ACC112 (cell line): ENCODE measurements around the gene MED7.
A peak's percentile ranks its signal among the peaks of the same experiment; 100 is the strongest.

ENCODE experiments used
- H2AFZ ChIP-seq: fragments of 200-600 bp; sonication (generic); one replicate; pipeline ENCODE4 v1.6.0; 2017; ENCODE audit warnings: antibody characterized with exemption, low read length; ENCODE audit not compliant: unreplicated experiment
- H3K27ac ChIP-seq: fragments of 200-600 bp; sonication (generic); 2 replicates; pipeline ENCODE4 v1.5.1; 2014; ENCODE audit warnings: low read depth, mild to moderate bottlenecking, antibody characterized with exemption, low read length, moderate library complexity
- H3K27me3 ChIP-seq: fragments of 200-600 bp; sonication (generic); 2 replicates; pipeline ENCODE4 v1.6.1; 2014; ENCODE audit warnings: mild to moderate bottlenecking, antibody characterized with exemption, low read length, moderate library complexity, mixed read lengths; ENCODE audit not compliant: insufficient read depth
- H3K36me3 ChIP-seq: fragments of 200-600 bp; sonication (generic); 2 replicates; pipeline ENCODE4 v1.6.1; 2016; ENCODE audit warnings: mild to moderate bottlenecking, antibody characterized with exemption, low read length, moderate library complexity, mixed read lengths; ENCODE audit not compliant: insufficient read depth
- H3K4me1 ChIP-seq: fragments of 200-600 bp; sonication (generic); one replicate; pipeline ENCODE4 v1.6.1; 2016; ENCODE audit warnings: low read length, mixed read lengths; ENCODE audit not compliant: insufficient read depth, unreplicated experiment, control insufficient read depth
- H3K4me3 ChIP-seq: fragments of 200-600 bp; sonication (generic); 2 replicates; pipeline ENCODE4 v1.5.1; 2014; ENCODE audit warnings: mild to moderate bottlenecking, low read depth, low read length
- H3K79me2 ChIP-seq: fragments of 200-600 bp; sonication (generic); one replicate; pipeline ENCODE4 v1.6.0; 2016; ENCODE audit warnings: low read length; ENCODE audit not compliant: control insufficient read depth, unreplicated experiment, insufficient read depth

The MED7 gene

DNA sequence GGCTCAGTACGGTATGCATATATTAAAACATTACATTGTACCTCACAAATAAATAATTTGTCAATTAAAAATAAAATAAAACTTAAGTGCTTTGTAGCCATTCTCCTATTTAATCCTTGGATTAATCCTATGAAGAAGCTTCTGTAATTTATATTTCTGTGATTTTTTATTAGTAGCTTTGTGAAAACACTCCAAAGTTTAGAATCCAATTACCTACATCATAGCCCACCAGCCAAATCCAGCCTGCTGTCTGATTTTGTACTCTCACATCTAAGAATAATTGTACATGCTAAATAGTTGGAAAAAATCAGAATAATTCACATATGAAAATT is 10.4 kb downstream of the MED7 start:
- Histone ChIP-seq H3K4me1 (no peaks in the 10 kb centered on the region), H3K27ac (no peak overlapping the region), H2AFZ (no peak overlapping the region), H3K36me3 (no peaks in the 10 kb centered on the region), H3K79me2 (no peaks in the 10 kb centered on the region), H3K27me3 (no peaks in the 10 kb centered on the region), H3K4me3 (no peak overlapping the region)

DNA sequence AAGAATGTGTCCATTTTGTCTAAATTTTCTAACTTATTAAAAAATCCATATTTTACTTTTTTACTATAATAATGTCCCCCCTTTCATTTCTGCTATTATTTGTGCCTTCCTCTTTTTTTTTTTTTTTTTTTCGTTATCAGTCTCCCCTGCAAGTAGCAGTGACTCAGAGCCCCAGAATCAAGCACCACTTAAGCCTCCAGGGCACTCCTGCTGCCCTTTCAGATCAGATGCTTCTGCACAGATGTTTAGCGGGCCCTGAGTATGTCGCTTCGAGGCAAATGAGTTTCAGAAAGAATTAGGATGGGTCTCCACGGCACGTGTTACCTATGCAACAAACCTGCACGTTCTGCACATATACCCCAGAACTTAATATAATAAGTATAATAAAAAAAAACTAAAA is 11.7 kb downstream of the MED7 start:
- no peaks in the 10 kb centered on the region for H3K36me3 ChIP-seq
- H3K27ac ChIP-seq = no peak overlapping the region
- no peaks in the 10 kb centered on the region for H3K79me2 ChIP-seq
- H3K4me1 ChIP-seq = no peaks in the 10 kb centered on the region
- H3K4me3 ChIP-seq = no peak overlapping the region
- H2AFZ ChIP-seq = no peak overlapping the region
- no peaks in the 10 kb centered on the region for H3K27me3 ChIP-seq

DNA sequence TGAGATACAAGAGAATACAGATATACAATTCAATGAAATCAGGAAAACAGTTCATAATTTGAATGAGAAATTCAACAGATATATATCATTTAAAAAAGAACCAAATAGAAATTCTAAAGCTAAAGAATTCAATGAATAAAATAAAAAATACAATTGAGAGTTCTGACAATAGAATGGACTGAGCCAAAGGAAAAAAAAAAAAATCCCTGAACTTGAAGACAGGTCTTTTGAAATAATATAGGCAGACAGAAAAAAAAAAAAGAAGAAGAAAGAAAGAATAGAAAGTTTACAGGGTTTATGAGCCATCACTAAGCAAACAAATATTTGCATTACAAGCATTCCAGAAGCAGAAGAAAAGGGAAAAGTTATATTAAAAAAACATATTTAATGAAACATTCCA is 21.0 kb downstream of the MED7 start:
- no peaks in the 10 kb centered on the region for H3K79me2 ChIP-seq
- H3K27me3 ChIP-seq = no peaks in the 10 kb centered on the region
- H3K36me3 ChIP-seq = no peaks in the 10 kb centered on the region
- H3K4me1 ChIP-seq = no peaks in the 10 kb centered on the region
- H2AFZ ChIP-seq = no peak overlapping the region
- H3K4me3 ChIP-seq = no peak overlapping the region
- H3K27ac ChIP-seq = no peak overlapping the region

DNA sequence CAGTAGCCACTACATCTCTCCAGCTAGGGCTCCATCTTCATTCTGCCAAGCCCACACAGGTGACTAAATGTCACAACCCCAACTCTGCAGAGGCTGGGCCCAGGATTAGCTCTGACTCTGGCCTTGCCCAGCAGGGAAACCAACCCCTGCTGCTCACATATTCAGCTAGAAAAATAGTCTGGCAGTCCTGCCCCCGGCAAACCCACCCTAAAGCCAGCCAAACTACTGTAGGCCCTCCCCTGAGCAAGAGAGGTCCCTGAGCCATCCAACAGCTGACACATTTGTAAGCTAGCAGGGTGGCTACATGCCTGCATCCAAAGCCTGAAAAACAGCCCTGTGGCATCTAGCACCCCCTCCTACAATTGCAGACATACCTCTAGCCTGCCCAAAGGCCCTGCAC is 22.6 kb downstream of the MED7 start:
- Histone ChIP-seq H3K4me3 (no peak overlapping the region), H3K79me2 (no peaks in the 10 kb centered on the region), H3K27me3 (no peaks in the 10 kb centered on the region), H2AFZ (no peak overlapping the region), H3K4me1 (no peaks in the 10 kb centered on the region), H3K36me3 (no peaks in the 10 kb centered on the region), H3K27ac (no peak overlapping the region)

DNA sequence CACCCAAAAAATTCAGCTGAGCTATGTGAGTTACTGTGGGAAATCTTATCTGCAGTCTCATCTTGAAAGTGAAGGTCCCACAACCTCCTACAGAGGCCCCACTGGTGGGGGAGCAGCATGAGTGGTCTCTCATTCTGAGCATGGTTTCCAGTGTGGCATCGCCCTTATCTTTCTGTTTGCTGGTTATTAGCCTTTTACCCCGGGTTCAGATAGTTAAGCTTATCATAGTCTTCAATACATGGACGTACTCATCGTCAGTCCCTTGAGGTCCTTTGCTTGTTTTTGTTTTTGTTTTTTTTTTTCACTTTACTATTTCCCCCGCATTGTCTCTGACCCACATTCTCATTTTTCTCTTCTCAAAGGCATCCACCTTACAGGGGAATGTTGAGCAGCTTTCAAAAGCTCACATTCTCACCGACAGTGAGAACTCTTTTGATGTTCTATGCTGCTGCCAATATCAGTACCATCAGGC is 26.1 kb downstream of the MED7 start:
- no peaks in the 10 kb centered on the region for H3K4me1 ChIP-seq
- H2AFZ ChIP-seq = no peak overlapping the region
- H3K79me2 ChIP-seq = no peaks in the 10 kb centered on the region
- no peak overlapping the region for H3K4me3 ChIP-seq
- no peaks in the 10 kb centered on the region for H3K27me3 ChIP-seq
- no peak overlapping the region for H3K27ac ChIP-seq
- H3K36me3 ChIP-seq = no peaks in the 10 kb centered on the region

DNA sequence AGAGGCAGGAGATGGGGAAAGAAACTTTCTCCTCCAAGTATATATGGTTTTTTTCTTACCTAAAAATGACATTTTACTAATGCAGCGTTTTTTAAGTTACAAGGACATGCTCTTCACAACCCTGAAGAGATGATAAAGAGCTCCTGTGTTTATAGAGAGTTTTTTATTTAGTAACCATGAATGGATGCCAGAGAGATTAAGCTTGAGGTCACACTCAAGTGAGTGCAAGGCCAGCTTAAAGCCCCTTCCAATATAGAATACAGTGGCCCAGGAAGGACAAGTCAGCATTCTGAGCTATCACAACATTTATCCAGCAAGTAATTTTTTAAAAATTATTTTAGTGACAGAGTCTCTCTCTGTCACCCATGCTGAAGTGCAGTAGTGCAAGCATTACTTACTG is 27.2 kb downstream of the MED7 start:
- H3K79me2 ChIP-seq = no peaks in the 10 kb centered on the region
- no peak overlapping the region for H3K4me3 ChIP-seq
- H3K4me1 ChIP-seq = no peaks in the 10 kb centered on the region
- H2AFZ ChIP-seq = no peak overlapping the region
- H3K27me3 ChIP-seq = no peaks in the 10 kb centered on the region
- H3K27ac ChIP-seq = no peak overlapping the region
- no peaks in the 10 kb centered on the region for H3K36me3 ChIP-seq

DNA sequence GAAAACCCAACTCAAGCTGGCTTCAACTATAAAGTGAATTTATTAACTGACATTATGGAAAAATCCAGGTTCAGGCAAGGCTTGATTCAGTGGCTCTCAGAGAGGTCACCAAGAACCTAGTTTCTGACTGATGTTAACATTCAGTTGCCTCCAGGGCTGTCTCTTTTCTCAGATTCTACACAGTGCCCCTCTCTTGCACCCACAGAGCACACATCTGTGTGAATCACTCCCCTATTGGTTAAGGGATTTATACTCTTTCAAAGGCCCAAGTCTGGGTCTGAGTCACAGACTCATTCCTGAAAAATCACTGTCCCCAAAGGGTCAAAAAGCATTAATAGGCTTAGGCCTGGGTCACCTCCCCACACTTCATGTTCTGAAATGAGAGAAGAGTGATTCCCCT is 27.7 kb downstream of the MED7 start:
- no peak overlapping the region for H2AFZ ChIP-seq
- H3K36me3 ChIP-seq = no peaks in the 10 kb centered on the region
- H3K79me2 ChIP-seq = no peaks in the 10 kb centered on the region
- no peaks in the 10 kb centered on the region for H3K4me1 ChIP-seq
- H3K27me3 ChIP-seq = no peaks in the 10 kb centered on the region
- H3K4me3 ChIP-seq = no peak overlapping the region
- H3K27ac ChIP-seq = no peak overlapping the region

DNA sequence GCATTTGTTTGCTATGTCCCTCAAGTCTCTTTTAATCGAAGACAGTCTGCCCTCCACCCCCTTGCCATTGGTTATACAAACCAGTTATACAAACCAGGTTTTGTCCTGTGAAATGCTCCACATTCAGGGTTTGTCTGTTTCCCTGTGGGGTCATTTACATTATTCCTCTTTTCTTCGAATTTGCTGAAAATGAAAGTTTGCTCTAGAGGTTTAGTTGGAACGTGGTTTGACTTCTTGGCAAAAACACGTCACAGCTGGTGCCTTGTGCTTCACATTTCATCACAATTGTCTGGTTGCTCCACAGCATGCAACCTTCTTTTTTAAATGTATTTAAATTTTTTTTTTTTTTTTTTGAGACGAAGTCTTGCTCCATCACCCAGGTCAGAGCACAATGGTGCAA is 29.7 kb downstream of the MED7 start:
- no peaks in the 10 kb centered on the region for H3K36me3 ChIP-seq
- peak overlapping the region; percentile 37; the same call in 1 of the 2 replicates for H3K4me3 ChIP-seq
- H3K27ac ChIP-seq = no peak overlapping the region
- no peaks in the 10 kb centered on the region for H3K4me1 ChIP-seq
- H3K27me3 ChIP-seq = no peaks in the 10 kb centered on the region
- H2AFZ ChIP-seq = peak overlapping the region; percentile 53
- no peaks in the 10 kb centered on the region for H3K79me2 ChIP-seq

DNA sequence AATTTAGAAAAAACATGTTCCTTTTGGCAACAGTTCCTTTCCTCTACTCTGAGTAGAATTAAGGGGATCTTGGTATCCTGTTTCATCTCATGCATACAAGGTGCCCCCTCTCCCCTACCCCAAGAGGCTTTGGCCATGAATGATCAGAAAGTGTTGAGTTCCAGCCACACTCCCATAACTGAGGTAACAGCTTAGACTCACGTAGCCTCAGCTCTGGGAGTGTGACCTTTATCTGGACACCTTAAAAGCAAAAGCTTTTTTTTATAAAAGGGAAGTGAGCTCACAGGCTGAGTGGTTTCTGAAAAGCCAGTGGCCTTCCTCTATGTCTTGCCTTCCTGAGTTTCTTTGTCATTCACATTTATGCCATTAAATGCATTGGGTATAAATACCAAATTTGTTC is 32.9 kb downstream of the MED7 start:
- H2AFZ ChIP-seq = no peak overlapping the region
- H3K27ac ChIP-seq = no peak overlapping the region
- H3K36me3 ChIP-seq = no peaks in the 10 kb centered on the region
- H3K27me3 ChIP-seq = no peaks in the 10 kb centered on the region
- no peaks in the 10 kb centered on the region for H3K4me1 ChIP-seq
- no peak overlapping the region for H3K4me3 ChIP-seq
- H3K79me2 ChIP-seq = no peaks in the 10 kb centered on the region

DNA sequence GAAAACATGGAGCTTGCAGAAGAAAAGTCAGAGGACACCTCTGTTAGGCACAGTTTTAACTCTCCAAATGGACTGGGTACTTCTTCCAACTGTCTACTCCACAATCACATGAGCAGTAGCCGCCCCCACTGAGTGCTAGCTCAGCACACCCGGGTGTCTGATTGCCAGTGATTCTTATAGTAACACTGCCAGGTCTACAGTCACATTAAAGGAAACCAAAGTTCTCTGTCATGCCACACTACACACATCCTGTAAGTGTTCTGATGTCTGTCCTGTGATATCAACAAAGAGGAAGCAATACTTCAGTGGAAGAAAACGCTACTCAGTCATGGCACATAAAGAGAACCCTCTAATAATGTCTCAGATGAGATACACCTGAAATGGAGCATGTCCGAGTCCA is 33.7 kb downstream of the MED7 start, which contains the start of gene HAVCR2:
Gene HAVCR2, minus strand, starts transcription at position 69 of the 400 bp plus-strand sequence. Its CDS starts 61 bp downstream, at position 8.
- Histone ChIP-seq H2AFZ (no peak within 1 kb of the TSS), H3K4me1 (no peaks in the 10 kb centered on the region), H3K4me3 (no peak within 1 kb of the TSS), H3K36me3 (no peaks in the 10 kb centered on the region), H3K79me2 (no peaks in the 10 kb centered on the region), H3K27me3 (no peaks in the 10 kb centered on the region), H3K27ac (no peak within 1 kb of the TSS)

DNA sequence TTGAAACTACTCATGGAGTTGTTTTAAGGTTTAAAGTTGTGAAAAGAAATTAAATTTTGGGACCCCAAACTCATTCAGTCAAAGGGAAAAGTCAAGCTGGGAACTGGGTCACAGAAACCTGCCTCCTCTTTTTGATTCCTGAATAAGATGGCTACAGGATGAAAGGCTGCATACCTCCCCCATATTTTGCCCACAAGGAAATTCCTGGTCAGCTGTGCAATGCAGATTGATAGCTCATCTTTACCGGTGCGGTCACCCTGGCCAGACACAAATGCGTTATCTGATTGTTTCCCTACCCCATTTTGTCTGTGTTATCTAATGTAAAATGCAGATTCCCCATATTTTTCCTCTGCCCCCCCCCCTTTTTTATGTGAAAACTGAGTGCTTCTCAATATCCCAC is 35.2 kb downstream of the MED7 start:
- Histone ChIP-seq H3K4me1 (no peaks in the 10 kb centered on the region), H3K27ac (no peak overlapping the region), H3K4me3 (no peak overlapping the region), H3K79me2 (no peaks in the 10 kb centered on the region), H3K27me3 (no peaks in the 10 kb centered on the region), H3K36me3 (no peaks in the 10 kb centered on the region), H2AFZ (no peak overlapping the region)
